ENCODE data around the gene KCTD14.
"Not testable (repeated sequence)": the region's sequence is repeated elsewhere in the genome, so short reads cannot be mapped to it uniquely, and the experiment has no call there.

DNA sequence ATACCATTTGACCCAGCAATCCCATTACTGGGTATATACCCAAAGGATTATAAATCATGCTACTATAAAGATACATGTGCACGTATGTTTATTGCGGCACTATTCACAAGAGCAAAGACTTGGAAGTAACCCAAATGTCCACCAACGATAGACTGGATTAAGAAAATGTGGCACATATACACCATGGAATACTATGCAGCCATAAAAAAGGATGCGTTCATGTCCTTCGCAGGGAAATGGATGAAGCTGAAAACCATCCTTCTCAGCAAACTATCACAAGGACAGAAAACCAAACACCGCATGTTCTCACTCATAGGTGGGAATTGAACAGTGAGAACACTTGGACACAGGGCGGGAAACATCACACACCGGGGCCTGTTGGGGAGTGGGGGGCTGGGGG is 36.6 kb downstream of the KCTD14 start:
- not testable (repeated sequence) for TF ChIP-seq EZH2 (IDR thresholded peaks at IDR 0.05; ENCODE audit: borderline replicate concordance, low read length)
- TF ChIP-seq, protein P1, sequence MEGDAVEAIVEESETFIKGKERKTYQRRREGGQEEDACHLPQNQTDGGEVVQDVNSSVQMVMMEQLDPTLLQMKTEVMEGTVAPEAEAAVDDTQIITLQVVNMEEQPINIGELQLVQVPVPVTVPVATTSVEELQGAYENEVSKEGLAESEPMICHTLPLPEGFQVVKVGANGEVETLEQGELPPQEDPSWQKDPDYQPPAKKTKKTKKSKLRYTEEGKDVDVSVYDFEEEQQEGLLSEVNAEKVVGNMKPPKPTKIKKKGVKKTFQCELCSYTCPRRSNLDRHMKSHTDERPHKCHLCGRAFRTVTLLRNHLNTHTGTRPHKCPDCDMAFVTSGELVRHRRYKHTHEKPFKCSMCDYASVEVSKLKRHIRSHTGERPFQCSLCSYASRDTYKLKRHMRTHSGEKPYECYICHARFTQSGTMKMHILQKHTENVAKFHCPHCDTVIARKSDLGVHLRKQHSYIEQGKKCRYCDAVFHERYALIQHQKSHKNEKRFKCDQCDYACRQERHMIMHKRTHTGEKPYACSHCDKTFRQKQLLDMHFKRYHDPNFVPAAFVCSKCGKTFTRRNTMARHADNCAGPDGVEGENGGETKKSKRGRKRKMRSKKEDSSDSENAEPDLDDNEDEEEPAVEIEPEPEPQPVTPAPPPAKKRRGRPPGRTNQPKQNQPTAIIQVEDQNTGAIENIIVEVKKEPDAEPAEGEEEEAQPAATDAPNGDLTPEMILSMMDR (conservative IDR thresholded peaks at IDR 0.05 in 1 of 2, IDR thresholded peaks at IDR 0.05 in 1 of 2; ENCODE audit: extremely low read depth in 1 of 2, insufficient read depth in 1 of 2, low read depth in 1 of 2, low read length in 2 of 2): not testable (repeated sequence)
